GM19397 (cell line): Measurements from ENCODE around the gene FAM241A.

Experiments
- ATAC-seq: cut with Tn5 transposase; IDR thresholded peaks from one replicate; pipeline ENCODE4 v1.9.1; 2021; ENCODE audit warnings: mild to moderate bottlenecking, moderate library complexity; ENCODE audit not compliant: unreplicated experiment

Gene FAM241A

DNA sequence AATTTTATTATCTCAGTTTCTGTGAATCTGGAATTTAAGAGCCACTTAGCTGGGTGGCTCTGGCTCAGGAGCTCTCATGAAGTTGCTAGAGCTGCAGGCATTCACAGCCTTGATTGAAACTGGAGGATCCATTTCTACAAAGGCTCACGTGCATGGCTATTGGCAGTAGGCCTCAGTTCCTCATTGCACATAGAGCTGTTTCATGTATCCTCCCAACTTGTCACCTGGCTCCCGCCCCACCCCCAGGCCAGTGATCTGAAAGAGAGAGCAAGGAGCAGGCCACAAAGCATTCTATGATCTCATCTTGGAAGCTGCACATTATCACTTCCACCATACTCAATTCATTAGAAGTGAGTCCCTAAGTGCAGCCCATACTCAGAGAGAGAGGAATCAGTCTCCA is 67.8 kb downstream of the FAM241A start:
- no peak for ATAC-seq

DNA sequence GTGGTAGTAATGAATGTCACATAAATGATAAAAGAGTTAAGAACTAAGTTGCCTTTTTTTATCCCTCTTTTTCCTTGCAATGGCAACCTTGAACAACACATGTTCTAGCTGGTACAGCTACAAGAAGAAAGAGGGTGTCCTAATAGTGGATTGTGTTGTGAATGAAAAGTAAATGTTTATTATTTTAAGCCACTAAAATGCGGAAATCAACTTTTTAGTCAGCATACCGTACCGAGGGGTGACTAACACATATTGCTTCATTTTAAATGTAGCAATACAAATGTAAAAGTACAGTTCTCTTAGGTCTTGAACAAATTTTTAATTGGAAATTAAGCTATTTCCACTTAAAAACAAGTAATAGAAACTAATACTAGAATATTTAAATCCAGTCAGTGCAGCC is 68.6 kb downstream of the FAM241A start:
- ATAC-seq: no peak

DNA sequence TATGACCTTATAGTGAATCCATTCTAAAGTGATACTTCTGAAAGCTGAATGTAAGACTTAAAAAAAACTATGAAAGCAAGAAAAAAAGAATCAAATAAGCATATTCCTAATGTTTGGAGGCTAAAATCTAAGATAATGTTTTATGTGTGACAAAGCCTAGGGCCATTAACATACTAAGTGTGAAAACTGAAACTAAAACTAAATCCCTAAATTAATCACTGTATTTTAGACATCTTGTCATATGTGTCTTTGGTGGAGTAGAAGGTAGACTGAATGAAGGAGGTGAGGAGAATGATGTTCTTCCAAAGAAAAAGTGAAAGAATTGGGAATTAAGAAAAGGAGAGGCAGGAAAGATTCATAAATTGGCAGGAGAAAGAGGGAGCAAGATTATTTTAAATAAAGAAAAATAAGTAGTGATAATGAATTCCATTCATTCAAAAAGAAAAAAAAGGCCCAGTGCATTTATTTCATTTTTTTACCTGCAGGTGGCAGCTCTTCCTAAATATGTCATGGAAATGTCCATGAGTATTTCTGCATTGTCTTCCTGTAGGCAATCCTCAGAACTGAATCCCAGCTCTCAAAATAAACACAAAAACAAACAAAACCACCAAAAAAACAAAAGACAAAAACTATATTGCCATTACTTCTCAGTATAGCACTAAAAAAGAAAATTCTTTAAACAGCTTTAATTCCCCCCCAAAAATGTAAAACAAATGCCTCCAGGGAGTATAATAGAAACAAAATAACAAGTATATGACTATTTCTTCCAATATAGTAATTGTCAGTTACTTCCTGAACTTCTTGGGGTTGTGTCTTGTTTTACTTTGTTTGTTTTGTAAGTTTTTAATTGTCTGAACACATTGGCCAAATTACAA is 69.4 kb downstream of the FAM241A start:
- no peak for ATAC-seq

DNA sequence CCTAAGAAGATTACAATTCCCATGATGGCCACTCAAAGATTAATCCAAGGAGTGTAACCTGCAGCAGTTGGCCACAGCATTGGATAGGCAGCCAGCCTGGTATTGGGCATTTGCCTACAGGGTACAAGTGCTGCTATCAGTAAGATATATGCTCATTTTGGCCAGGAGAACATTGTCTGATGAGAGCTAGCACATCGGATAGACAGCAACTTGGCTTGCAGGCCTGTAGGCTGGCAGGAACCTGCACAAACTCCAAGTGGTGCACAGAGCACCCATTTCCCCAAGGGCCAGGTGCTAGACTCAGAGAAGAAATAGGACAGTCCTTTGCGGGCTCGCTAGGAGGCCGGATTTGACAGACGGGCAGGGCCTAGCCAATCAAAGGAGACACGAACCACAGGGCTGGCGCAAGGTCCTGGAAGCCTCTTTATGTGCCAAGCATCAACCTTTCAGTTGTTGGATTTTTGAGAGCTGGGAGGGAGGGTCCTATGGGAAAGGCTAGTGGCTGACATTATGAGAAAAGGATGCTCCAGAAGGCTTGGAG is 74.6 kb downstream of the FAM241A start:
- ATAC-seq: no peak

DNA sequence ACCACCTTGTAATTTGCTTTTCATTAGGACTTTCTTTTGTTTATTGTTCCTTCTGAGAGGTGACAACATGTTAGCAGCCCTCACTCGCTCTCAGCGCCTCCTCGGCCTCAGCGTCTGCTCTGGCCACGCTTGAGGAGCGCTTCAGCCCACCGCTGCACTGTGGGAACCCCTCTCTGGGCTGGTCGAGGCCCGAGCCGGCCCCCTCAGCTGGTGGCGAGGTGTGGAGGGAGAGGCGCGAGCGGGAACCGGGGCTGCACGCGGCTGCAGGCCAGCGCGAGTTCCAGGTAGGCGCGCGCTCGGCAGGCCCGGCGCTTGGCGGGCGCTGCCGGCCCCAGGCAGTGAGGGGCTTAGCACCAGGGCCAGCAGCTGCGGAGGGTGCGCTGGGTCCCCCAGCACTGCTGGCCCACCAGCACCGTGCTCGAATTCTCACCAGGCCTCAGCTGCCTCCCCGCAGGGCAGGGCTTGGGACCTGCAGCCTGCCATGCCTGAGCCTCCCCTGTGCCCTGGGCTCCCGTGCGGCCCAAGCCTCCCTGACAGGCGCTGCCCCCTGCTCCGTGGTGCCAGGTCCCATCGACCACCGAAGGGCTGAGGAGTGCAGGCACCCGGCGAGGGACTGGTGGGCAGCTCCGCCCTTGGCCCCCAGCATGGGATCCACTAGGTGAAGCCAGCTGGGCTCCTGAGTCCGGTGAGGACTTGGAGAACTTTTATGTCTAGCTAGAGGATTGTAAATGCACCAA is 77.1 kb downstream of the FAM241A start:
- no peak for ATAC-seq

DNA sequence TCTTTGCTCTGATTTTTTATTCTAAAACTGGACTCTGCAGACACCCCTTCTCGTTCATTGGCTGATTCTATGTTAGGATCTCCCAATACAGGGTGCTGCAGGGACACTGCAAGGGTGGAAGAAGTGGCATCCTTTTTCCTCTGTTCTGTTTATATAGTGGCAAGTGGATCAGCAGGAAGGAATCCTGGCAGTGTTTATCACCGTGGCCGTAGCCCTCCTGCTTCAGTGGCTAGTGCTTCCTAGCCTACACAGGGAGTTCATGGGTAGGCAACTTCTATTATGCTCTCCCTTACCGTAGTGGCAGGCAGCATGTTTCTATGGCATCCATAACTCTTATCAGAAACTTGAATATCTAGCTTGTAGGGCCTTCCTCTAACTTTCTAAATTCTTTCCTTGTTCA is 79.9 kb downstream of the FAM241A start:
- no peak for ATAC-seq

DNA sequence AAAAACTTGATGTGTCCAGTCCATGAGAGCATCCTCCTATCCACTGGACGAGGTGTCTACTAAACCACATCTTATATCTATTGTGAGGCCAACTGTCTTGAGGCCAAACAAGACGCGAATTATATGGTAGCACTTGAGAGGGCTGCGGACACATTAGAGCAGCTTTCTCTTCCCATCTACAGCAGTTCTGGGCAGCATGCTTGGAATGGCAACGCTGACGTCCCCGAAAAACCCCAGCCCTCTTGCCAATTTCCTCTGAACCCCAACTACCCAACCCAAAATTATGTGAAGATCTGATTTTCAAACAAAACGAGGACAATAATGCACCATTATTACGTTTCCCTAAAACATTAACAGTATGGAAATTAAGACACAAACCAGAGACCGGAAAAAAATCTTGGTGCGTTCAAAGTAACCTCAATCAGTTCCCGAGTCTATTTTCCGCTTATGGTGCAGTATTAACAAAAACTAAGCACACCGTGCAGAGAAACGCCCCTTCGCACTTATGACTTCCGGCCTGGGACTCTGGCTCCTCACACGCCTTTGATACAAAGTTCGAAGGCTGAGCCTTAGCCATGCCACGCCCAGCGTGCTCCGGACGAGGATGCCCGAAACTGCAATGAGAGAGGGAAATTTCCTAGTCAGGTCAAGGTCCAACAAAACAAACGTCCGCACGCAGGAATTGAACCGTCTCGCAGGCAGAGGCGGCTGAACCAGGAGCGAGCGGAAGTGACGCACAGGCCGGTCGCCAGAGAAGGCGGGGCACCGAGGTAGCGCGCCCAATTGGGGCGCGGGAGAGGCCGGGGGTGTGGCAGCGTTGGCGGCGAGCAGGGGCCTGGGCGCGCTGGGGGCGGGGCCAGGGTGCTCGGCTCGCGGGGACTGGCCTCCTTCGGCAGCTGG is 85.9 kb downstream of the FAM241A start:
- ATAC-seq: peak; percentile 87

DNA sequence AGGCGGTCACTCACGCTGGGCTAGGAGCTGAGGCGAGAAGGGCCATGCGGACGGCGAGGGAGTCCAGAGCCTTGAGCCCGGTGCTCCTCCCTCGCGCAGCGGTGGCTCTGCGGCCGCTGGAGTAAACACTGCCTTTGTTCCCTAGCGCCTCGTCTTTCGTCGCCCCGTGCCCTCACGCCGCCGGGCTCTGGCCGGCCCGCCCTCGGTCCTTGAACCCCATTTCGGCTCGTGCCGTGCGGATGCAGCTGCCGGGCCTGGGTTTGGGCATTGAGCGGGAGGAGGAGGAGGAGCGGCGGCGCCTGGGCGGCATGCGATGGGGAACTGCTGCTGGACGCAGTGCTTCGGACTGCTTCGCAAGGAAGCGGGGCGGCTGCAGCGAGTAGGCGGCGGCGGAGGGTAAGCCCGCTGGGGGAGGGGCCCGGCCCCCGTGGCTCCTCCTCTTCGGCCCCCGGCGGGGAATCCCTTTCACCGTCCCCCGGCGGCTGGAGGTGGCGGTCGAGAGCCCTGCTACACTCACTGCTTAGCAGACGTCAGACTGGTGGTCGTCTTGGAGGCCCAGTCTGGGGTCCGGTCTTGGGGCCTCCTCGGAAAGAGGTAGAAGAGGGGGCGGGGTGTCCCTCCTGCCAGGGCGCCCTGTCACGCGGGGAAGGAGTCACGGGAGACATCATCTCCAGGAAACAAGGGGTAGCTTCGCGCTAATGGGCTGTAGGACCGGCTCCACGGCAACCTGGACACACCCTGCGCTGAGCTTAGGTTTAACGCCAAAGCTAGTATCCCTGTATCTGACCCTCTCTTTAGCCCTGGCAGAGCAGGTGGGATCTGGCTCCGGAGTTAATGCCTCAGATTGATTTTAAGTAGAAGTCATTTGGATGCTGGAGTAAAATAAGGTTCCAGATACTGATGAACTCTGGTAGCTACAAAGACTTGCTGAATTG is 86.8 kb downstream of the FAM241A start, which contains the start of gene AP1AR:
Gene AP1AR (plus strand): TSS at position 9 of the 935 bp plus-strand sequence. CDS start 305 bp downstream, at position 314.
- ATAC-seq: peak; percentile 65

DNA sequence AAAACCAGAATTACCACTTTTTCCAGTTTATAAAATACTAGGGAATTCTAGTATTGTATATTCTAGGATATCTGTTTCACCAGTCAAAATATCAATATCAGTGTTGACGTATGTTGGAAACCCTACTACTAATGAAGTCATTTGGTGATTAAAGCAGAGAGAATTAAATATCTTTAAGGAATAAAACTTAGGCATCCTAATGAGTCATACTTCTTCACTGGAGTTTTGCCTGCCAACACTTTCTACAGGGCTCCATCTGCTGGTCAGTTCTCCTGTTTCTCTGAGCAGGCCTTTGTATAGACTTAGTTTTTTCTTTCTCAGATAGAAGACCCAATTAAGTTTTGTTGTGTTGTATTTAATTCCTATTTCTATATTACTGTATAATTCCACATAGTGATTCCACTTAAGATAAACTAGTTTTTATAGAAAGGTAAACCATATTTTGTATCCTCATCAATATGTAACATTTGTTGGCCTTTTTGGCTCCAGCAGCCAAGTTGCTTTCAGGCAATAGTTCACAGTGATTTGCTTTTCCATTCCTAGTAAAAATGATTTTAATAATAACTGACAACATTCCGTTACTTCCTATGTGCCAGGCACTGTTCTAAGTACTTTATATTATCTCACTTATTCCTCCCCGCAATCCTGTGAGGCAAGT is 89.8 kb downstream of the FAM241A start:
- no peak for ATAC-seq

DNA sequence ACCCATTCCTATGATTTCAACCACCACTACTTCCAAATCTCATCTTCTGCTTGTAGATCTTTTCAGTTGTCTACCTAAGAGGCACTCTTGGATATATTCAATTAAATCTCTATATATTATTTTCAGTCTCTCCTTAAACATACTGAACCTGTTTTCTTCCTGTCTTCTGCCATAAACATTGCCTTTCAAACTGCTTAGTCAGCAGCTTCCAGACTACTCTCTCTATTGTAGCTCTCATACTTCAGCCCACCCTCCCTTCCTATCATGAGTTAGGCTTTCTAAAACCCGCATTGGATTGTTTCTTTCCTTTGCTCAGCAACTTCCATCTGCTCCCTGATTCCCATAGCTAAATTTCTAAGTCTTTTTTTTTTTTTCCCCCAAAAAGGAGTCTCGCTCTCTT is 90.8 kb downstream of the FAM241A start:
- no peak for ATAC-seq

DNA sequence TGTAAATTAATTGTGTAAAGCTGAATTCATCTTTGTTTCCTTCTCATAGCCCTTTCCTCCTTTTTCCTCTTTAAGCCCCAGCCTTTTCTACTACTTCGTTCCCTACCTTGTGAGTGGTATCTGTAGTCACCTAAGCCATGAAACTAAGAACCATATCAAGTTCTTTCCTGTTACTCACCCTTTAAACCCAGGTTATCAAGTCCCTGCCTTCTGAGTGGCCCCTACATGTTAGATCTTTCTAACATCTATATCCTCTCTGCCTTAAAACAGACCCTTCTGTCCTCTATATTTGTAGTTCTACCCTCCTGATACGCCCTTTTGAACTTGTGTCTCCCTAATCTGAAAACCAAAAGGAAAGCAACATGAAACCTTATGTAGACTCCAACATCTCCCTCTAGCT is 93.6 kb downstream of the FAM241A start:
- no peak for ATAC-seq
